ENCODE results near the gene ZNF777. TPM values are rescaled to one million over a fixed set of nuclear protein-coding genes. Genes with fewer than 3 reads are reported as not detected.
A peak's percentile ranks its signal among the peaks of the same experiment; 100 is the strongest.

The ZNF777 gene
- total and polyA plus RNA-seq, 9 of the 15 experiments (the other 6 are each of a cell fraction or from before 2014, with no cell fraction given) = 0.11 to 32.6 (median 9.0) TPM

GRCh38 chr7:149422162-149422913, 38.5 kb downstream of the ZNF777 start (continued):
- no peak for TF ChIP-seq HMG20A (CRISPR knock-in tag; conservative IDR thresholded peaks at IDR 0.05)
- no peak; the same call in none of the 2 replicates for TF ChIP-seq EP300 (IDR thresholded peaks at IDR 0.05; ENCODE audit: low read length)
- TF ChIP-seq ARHGAP35 (IDR thresholded peaks at IDR 0.05; ENCODE audit: partially characterized antibody) = no peak
- TF ChIP-seq HNRNPK (IDR thresholded peaks at IDR 0.05; ENCODE audit: low read depth, low read length, poor library complexity, severe bottlenecking) = no peak
- TF ChIP-seq COPS2 (conservative IDR thresholded peaks at IDR 0.05) = no peak
- TF ChIP-seq CBX3 (IDR thresholded peaks at IDR 0.05; ENCODE audit: borderline replicate concordance in 1 of 2, low read length in 2 of 2) = no peak; a peak in 1 of 3 replicates
- TF ChIP-seq HDAC3 (IDR thresholded peaks at IDR 0.05; ENCODE audit: borderline replicate concordance, partially characterized antibody) = no peak
- peak; percentile 31 for TF ChIP-seq TCF3 (CRISPR knock-in tag; IDR thresholded peaks at IDR 0.05)
- no peak for TF ChIP-seq HOMEZ (CRISPR knock-in tag; IDR thresholded peaks at IDR 0.05)
- TF ChIP-seq SMARCB1 (IDR thresholded peaks at IDR 0.05; ENCODE audit: insufficient read length, low read depth) = no peak
- peak; percentile 64 for TF ChIP-seq ADNP (tag; IDR thresholded peaks at IDR 0.05)
- TF ChIP-seq ZNF354B (CRISPR knock-in tag; IDR thresholded peaks at IDR 0.05) = no peak
- no peak for TF ChIP-seq CREB3 (tag; conservative IDR thresholded peaks at IDR 0.05; ENCODE audit: low read depth)
- peak; percentile 60; the same call in 1 of the 2 replicates for TF ChIP-seq THAP7 (CRISPR knock-in tag; IDR thresholded peaks at IDR 0.05)
- TF ChIP-seq ZBTB2 (IDR thresholded peaks at IDR 0.05) = no peak
- no peak for TF ChIP-seq KLF1 (tag; IDR thresholded peaks at IDR 0.05)
- no peak for TF ChIP-seq NR2C2 (CRISPR knock-in tag; IDR thresholded peaks at IDR 0.05)
- TF ChIP-seq NR2C2 (tag; IDR thresholded peaks at IDR 0.05) = peak; percentile 57
- TF ChIP-seq YY1 (IDR thresholded peaks at IDR 0.05; ENCODE audit: borderline replicate concordance in 1 of 3, control insufficient read depth in 1 of 3, extremely low read depth in 1 of 3, insufficient read depth in 3 of 3, insufficient read length in 1 of 3, insufficient replicate concordance in 2 of 3, low read depth in 1 of 3, low read length in 2 of 3) = peak in 2 of 3 experiments; percentile 74 to 80
- peak; percentile 72 for TF ChIP-seq GMEB1 (CRISPR knock-in tag; IDR thresholded peaks at IDR 0.05)
- TF ChIP-seq ATF1 (CRISPR knock-in tag; IDR thresholded peaks at IDR 0.05) = no peak
- no peak for TF ChIP-seq ATF1 (tag; IDR thresholded peaks at IDR 0.05)

Measured in K562 (cell line).